GM19468 (cell line): ENCODE data around the gene TTC16.
A peak's percentile ranks its signal among the peaks of the same experiment; 100 is the strongest.

Experiments
- ATAC-seq: cut with Tn5 transposase; IDR thresholded peaks from one replicate; pipeline ENCODE4 v1.9.1; 2021; ENCODE audit warnings: mild to moderate bottlenecking, moderate library complexity, moderate number of reproducible peaks; ENCODE audit not compliant: unreplicated experiment; ENCODE audit errors: extremely low read depth

TTC16 gene

GRCh38 chr9:127761491-127761956 lies 45.6 kb downstream of the TTC16 start:
- ATAC-seq = no peak

GRCh38 chr9:127762111-127762676 lies 46.3 kb downstream of the TTC16 start:
- ATAC-seq = no peak

DNA sequence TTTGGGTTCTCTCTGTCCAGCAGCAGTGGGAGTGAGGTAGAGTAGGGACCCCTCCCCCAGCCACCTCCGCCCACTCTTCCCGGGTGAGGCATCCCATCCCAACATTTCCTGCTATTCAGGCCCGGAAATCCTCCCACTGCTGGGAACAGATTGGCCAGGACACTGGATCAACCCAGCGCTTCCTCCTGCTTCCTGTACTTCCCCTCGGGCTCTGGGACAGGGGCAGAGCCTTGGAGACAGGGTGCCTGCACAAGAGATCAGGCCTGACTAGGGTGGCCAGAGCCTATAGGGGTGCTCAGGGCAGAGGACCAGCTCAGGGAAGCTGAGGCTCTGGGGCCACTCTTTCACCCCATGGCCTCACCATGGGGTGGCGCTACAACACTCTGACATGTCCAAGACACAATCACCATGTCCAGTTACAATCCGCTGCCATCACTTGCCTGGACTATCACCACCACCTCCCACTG lies 48.1 kb downstream of the TTC16 start:
- ATAC-seq = no peak

DNA sequence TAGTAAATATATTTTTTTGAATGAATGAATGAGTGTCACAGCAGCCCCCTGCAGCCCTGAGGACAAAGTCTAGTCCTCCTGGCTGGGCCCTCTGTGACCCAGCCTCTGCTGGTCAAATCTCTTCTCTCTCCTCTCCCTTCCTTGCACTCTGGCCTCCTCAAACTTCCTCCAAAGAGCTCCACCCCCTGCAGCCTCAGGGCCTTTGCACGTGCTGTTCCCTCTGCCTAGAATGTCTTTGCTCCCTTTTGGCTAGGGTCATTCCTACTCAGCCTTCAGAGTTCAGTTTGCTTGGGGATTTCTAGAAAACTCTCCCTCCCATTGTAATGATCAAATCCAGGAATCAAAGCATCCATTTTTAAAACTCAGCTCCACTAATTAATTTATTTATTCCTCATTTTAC lies 49.5 kb downstream of the TTC16 start:
- ATAC-seq = no peak

DNA sequence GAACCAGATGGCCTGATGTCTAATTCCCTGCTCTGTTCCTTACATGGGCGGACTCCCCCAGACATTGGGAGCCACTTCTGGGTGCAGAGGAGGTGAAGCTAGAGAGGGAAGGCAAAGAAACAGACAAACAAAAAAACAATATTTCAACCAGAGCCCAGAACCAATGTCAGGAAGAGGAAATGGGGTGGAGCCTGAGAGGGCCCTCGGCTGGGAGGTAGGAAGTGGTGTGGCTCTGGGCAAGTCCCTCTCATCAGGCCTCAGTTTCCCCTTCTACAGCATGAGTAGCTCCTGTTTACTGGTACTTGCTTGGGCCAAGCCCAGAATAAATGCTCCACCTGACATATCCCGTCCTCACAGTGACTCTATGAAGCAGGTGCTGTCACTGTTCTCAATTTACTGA lies 51.5 kb downstream of the TTC16 start:
- ATAC-seq = no peak

DNA sequence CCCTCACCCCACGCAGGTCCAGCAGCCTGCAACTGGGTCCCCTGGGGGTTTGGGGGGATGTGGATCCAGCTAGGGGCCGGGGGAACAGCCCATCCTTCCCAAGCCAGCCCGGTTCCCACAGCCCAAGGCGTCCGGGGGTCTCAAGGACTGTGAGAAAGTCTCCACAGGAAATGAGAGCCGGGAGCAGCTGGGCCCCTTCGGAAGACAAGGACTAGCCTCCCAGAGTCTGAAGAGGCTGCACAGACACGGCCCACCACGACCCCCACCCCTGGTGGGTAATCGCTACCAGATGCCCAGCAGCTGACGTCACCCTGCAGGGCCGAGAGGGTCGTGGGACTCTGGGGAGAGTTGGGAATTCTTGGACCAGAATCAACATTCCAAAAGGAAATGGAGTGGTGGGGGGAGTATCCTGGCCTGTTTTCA lies 52.0 kb downstream of the TTC16 start:
- ATAC-seq = no peak

- no peak for ATAC-seq
Observed at GRCh38 chr9:127768698-127769097, 52.8 kb downstream of the TTC16 start.

GRCh38 chr9:127769101-127769500 lies 53.2 kb downstream of the TTC16 start:
- ATAC-seq = no peak

DNA sequence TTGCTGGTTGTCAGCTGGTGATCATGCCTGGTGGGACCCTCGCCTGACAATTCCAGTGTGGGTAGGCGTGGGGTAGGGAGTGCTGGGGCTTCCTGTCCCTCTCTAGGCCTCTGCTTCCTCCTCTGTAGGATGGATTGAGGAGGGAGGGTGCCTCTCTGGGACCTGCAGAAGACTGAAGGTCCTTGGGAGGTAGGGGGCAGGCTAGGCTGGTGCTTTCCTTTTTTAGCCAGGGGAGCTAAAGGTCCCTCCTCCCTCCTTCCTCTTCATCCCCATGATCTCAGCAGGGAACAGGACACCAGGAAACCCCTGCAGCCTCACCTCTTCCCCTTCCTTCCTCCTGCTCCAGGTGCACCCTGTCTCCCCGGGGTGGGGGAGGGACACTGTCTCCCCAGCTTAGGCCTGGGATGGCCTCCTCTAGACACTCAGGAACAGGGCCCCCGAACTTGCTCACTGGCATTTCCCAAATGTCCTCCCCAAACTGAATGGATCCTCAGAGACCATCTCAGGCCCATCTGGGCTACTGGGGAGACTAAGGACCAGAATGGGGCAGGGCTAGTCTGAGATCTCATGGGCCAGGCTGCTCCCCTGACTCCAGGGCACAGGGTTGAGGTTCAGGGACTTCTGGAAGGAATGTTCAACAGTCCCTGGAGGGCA lies 54.2 kb downstream of the TTC16 start:
- ATAC-seq = no peak

DNA sequence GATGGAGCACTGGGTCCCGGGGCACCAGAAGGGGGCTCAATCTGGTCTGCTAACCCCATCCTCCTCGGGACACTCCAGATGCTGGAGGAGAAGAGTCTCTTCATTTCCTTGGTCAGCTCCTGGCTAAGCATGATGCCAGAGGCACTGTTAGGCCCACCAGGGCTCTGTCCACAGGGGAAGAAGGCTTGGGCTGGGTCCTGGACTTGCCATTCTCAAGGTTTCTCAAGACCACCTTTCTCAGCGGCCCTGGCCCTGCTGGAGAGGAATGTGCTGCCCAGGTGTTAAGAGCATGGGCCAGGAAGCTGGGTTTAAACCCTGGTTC lies 54.7 kb downstream of the TTC16 start:
- ATAC-seq = no peak

DNA sequence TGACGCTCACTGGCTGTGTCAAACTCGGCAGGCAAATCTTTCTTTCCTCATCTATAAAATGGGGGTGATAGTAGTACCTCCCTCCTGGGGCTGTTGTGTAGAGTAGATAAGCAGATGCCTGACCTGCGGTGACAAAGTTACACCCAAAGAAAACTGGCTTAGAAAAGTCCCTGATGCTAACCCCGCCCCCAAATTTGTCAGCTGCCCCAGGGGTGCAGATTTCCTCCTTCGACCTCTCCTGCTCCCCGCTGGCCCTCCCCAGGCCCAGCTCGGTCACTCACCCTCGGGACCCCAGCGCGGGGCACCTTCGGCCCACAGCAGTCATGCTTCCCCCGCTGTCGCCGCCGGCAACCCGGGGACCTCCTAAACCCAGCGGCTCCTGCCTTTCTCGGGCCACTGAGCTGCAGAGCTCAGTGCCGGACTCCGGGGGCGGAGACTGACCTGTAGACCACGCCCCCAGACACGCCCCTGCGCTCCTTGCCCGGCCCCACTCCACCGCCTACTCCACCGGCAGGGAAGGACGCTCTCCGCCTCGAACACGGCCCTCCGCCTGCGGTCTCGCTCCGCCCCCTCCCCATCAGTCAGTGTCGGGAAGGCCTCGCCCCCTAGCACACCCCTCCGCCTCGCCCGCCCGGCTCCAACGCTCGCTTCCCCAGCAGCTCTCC lies 55.2 kb downstream of the TTC16 start:
- peak; percentile 62 for ATAC-seq

DNA sequence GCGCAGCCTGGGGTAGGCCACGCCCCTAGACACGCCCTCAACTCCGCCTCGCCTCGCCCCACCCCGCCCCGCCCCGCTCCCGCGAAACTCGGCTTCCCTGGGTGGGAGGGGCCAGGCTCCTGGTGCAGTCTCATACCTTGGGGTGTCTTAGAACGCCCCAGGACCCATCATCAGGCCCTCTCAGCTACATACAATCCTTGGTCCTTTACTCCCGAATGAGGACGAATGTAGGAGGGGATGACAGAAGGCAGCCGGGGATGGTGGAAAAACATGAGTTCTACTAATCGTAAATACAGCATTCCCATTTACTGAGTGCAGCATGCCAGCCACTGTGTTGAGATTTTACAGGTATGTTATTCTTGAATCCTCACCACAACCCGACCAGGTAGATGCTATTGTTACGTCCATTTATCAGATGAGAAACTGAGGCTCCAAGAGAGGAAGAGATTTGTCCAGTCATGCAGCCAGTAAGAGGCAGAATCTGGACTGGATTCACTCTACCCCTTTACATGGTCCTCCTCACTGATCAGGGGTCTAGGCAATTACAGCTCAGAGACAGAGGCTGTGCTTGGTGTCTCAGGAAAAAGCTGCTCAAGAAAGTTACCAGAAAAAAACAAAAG lies 55.8 kb downstream of the TTC16 start:
- ATAC-seq = no peak

DNA sequence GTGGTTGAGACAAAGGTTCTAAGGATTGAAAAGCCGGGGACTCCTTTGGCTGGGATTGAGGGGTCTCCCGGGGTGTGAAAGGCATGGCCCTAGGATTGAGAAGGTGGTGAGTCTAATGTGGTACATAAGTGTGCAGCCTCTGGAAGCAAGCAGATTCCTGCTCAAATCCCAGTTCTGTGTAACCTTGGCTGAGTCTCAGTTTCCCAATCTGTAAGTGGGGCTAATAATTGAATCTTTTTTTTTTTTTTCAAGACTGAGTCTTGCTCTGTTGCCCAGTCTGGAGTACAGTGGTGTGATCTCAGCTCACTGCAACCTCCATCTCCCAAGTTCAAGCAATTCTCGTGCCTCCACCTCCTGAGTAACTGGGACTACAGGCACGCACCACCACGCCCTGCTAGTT lies 56.7 kb downstream of the TTC16 start:
- ATAC-seq = no peak

GRCh38 chr9:127773272-127773671 lies 57.4 kb downstream of the TTC16 start:
- ATAC-seq = no peak

DNA sequence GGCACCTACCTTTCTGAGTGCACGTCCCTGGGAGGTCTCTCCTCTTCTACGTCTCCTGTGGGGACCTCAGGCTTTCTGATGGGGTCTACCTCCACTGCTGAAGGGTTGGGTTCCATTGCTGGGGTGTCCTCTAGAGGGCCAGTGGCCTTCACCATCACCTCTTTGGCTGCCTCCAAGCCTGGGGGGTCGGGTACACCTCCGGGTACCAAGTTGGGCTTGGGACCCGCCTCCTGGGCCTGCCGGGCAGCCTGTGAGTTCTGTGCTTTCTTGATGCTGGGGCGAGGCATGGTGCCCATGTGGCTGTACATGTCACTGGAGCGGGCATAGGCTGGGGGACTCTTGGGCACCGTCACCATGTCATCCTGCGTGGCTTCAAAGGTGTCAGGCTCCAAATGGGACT lies 58.1 kb downstream of the TTC16 start:
- ATAC-seq = no peak

DNA sequence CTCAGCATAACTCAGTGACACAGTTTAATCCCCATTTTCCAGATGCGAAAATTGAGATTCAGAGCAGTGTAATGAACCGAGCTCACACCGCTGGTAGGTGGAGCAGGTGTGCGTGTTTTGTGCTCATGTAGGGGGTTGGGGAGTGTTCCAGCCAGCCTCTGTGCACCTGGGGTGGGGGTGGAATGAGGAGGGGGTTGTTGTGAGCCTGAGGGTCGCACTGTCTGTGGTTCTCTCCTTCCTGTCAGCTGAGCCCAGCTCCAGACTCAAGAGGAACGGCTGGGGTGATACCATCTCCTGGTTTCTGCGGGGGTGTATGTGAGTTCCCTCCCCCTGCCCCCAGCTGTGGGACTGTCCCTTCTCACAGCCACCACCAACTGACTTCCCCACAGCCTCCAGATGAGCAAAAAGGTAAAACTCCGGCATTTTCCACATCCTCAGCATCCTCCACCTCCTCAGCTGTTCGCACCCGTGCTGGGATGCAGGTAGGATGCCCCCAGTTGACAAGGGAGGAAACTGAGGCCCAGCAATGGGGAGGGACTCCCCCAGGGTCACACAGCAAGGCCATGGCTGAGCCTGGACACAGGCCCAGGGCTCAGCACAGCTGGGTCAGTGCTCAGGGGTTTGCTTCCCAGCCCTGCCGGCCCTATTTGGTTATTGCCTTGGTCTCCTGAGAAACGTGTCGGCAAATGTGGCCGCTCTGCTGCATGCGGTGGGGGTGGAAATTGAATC lies 60.5 kb downstream of the TTC16 start:
- ATAC-seq = no peak

DNA sequence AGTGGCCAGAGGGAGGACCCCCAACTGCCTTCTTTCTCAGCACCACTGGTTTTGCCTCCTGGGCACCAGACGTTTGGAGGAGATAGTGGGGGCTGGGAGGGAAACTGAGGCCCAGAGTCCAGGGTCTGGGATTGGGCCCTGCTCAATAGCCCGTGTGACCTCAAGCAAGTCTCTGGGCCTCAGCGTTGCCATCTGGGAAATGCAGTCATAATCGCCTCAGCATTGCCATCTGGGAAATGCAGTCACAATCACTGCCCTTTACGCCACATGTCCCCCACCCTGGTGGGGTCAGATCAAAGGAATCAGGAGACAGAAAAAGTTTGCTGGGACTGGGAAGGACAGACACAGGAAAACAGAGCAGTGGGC lies 61.0 kb downstream of the TTC16 start:
- ATAC-seq = no peak

DNA sequence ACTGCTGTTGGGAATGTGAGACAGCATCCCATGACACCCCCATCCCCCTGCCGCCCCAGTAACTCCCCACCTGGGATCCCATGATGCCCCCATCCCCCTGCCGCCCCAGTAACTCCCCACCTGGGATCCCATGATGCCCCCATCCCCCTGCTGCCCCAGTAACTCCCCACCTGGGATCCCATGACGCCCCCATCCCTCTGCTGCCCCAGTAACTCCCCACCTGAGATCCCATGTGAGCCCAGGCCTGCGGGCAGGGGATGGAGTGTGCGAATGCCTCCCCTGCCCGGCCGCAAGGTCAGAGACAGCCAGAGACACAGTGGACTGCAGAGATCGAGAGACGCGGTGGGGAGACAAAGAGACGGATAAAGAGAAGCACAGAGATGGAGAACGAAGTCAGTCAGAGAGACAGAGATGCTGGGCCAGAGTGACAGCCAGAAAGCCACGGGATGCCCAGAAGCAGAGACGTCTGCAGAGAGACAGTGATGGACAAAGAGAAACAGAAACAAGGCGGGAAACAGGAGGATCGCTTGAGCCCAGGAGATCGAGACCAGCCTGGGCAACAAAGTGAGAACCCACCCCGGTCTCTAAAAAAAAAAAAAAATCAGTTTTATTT lies 61.6 kb downstream of the TTC16 start:
- no peak for ATAC-seq

DNA sequence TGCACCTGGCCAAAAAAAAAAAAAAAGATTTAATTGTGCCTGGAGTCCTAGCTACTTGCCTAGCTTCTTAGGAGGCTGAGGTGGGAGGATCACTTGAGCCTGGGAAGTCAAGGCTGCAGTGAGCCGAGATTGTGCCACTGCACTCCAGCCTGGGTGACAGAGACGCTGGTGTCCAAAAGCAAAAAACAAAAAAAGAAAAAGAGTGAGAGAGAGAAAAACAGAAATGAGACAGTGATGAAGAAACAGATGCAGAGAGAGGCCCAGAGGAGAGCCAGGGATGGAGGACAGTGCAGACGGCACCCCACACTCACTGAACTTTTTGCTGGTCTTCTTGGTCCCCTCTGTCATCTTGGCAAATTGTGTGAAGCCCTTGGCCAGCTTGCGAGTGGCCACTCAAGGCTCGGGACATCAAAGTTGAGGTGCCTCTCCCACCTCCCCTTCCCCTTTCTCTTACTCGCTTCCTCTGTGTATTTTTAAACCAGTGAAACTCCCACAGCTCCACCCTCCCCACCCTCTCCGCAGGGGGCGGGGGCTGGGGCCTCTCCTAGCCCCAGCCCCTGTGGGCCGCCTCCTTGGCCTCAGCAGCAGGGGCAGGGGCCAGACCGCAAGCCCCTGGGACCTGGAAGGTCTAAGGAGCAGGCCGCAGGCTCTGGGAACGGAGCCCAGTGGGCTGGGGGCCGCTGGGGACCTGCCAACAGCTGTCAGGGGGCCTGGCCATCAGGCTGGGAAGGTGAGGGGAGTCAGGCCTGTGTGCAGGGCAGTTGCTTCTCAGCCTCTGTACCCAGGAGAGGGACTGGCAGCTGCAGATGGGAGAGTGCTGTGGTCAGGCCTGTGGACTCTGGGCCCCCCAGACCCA lies 62.6 kb downstream of the TTC16 start, which contains the start of gene SH2D3C:
Gene SH2D3C, minus strand, starts transcription at position 387 of the 856 bp plus-strand sequence. Its CDS starts 39 bp downstream, at position 348.
- no peak for ATAC-seq
